ENCODE results near the gene TUBB.

Gene TUBB

DNA sequence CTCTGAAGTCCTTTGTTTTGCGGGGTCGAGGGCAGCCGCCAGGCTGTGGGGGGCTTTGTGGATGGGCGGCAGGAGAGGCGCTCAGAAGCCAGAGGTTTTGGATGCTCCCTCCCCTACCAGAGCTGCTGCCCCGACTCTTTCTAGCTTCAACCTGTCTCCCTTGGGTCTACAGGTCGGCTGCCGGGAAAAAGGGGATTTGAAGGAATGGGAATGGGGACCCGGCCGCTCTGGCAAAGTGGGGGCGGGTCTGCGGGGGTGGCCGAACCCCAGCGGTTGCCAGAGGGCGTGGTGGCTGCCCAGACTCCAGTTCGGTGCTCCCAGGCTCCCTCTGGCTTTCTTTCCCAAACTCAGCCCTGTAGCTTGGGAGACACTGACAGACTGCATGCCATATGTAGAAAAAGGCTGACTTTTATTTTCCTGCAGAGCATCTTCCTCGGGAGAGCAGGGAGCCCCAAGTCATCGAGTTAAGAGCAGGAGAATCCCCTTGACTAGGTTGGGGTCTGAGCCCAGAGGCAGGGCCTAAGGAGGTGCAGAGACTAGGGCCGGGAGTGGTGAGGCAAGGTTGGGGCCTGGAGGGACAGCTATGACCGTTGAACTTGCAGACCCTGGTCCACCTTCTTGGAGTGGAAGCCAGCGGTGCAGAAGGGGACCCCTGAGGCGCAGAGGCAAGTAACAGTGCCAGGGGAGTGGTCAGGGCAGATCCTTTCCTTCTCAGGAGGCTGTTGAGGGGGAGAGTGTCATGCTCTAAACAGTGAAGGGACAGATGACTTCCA is 32.3 kb upstream of the TUBB start:
- DNase-seq (ENCODE audit: low read depth in 2 of 2, low spot score in 1 of 2), result no peak

- no peak for DNase-seq (ENCODE audit: low read depth in 2 of 2, low spot score in 1 of 2)
Observed at GRCh38 chr6:30688569-30688968, 31.6 kb upstream of the TUBB start.

DNA sequence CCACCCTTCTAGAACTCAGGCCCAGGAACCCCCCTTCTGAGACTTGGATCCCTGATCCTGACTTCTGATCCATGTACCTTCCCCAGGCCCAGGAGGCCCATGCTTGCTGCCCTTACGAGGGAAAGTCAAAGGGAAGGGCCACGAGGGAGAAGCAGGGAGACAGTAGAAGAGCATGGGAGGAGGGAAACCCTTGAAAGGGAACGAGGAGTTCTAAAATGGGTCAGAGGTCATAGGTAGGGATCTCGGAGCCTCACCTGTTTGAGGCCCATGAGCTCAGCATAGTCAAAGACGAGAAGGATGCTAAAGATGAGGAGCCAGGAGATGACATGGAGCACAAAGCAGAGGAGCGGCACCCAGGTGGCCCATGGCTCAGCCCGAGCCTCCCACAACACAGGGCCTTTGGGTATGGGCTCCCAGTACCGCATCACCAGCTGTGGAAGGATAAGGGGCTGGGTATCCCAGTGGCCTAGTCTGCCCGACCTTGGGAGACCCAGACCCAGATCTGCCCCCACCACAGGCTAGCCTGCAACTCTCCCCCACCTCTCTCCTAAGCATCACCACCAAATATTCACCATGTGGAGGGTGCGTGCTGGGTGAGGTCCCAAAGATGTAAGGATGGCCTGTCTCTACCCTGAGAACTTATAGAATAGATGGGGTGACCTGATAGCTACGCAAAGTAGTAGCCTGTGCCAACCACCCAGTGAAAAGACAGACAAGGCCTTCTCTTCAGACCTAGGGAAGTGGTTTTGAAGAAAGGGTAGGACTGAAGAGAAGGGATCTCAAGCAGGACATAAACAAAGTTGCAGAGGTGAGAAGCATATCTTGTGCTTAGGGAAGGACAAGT is 30.9 kb upstream of the TUBB start:
- DNase-seq (ENCODE audit: low read depth in 2 of 2, low spot score in 1 of 2), result no peak

DNA sequence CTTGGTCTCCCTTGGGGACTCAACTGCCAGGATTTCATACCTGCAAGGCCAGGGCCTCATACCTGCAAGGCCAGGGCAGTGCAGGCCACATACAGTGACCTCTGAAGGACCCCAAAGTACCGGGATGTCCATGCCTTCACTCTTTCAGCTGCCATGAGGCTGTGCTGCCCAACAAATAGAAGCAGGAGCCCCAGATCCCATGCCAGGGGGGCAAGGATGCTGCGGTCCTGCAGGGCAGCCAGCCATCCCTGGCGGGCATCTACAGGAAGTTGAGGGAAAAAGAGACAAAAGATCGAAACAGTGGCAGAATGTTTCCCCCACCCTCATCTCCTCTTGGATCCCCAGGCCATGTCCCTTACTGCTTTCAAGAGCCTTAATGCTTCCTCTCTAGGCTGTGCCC is 30.2 kb upstream of the TUBB start:
- DNase-seq (ENCODE audit: low read depth in 2 of 2, low spot score in 1 of 2), result no peak

- peak in 1 of 2 donors; percentile 46 for DNase-seq (ENCODE audit: low read depth in 2 of 2, low spot score in 1 of 2)
Observed at GRCh38 chr6:30690403-30691207, 29.5 kb upstream of the TUBB start, which contains the start of gene NRM. Gene NRM (minus strand): TSS chr6:30690984. CDS start chr6:30690974, 10 bp downstream.

- DNase-seq (ENCODE audit: low read depth in 2 of 2, low spot score in 1 of 2), result no peak
Observed at GRCh38 chr6:30691208-30691847, 28.8 kb upstream of the TUBB start.

DNA sequence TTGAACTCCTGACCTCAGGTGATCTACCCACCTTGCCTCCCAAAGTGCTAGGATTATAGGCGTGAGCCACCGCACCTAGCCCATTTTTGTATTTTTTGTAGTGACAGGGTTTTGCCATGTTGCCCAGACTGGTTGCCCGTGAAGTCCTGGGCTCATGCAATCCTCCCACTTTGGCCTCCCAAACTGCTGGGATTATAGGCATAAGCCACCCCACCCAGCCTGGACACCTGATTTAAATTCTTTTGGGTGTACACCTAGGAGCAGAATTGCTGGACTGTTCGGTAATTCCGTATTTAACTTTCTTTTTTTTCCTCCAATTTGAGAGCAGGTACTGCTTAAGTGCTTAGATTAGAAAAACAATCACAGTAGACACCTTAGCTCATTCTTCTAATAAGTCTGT is 23.7 kb upstream of the TUBB start:
- DNase-seq (ENCODE audit: low read depth in 2 of 2, low spot score in 1 of 2), result no peak

GRCh38 chr6:30700340-30700739 is 19.8 kb upstream of the TUBB start:
- no peak for DNase-seq (ENCODE audit: low read depth in 2 of 2, low spot score in 1 of 2)

DNA sequence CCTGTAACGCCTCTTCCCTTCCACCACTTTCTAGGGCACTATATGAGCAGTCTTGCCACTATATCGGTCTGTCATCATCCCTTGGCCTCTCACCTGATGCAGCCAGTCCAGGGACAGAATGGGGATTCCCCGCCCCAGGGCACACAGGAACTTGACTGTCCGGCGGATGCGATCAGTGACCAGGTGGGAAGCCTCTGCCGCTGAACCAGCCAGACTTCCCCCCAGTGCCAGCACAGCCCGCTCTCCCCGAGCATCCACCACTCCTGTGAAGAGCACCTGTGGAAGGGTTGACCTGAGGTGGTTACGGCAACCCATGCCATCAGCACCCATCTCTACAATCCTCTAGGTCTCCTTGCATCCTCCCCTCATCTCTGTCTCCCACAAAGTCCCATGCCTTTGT is 17.1 kb upstream of the TUBB start:
- DNase-seq (ENCODE audit: low read depth in 2 of 2, low spot score in 1 of 2), result no peak

- no peak for DNase-seq (ENCODE audit: low read depth in 2 of 2, low spot score in 1 of 2)
Observed at GRCh38 chr6:30703821-30704220, 16.3 kb upstream of the TUBB start.

DNA sequence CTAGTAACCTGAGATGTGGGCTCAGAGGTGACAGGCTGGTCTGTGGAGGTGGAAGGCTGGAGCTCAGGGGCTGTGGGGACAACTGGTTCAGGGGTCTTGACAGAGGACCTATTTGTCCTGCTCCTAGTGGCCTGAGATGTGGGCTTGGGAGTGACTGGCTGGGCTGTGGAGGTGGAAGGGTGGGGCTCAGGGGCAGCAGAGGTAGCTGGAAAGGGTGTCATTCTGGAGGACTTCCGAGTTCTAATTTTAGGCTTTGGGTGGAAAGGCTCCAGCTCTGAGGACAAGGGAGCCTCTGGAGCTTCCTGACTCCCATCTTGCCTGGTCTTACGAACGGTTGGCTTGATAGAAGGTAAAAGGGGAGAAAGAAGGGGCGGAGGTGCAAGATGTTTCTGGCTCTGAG is 14.5 kb upstream of the TUBB start:
- DNase-seq (ENCODE audit: low read depth in 2 of 2, low spot score in 1 of 2), result no peak

DNA sequence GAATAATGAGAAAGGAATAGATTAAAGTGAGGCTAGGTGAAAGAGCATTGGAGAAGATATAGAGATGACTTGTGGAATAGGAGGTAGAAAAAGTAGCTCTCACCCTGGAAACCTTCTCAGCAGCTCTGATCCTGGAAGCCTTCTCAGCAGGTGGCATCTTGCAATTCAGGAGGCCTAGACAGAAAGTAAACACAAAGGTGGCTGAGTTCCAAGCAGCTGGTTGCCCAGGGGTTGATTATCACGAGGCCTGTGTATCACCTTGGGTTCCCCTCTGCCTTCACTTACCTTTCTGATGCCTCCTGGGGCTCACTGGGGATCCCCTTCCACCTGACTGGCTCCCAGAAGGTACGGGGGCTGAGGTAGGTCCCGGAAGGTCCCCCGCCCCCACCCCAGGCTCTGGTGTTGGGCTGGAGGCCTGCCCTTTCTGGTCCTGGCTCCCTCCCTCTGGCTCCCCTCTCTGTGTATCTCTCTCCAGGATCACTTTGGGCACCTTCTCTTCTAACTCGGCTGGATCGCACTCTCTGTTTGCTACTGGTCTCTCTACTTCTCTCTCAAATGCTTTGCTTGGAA is 12.8 kb upstream of the TUBB start:
- no peak for DNase-seq (ENCODE audit: low read depth in 2 of 2, low spot score in 1 of 2)

DNA sequence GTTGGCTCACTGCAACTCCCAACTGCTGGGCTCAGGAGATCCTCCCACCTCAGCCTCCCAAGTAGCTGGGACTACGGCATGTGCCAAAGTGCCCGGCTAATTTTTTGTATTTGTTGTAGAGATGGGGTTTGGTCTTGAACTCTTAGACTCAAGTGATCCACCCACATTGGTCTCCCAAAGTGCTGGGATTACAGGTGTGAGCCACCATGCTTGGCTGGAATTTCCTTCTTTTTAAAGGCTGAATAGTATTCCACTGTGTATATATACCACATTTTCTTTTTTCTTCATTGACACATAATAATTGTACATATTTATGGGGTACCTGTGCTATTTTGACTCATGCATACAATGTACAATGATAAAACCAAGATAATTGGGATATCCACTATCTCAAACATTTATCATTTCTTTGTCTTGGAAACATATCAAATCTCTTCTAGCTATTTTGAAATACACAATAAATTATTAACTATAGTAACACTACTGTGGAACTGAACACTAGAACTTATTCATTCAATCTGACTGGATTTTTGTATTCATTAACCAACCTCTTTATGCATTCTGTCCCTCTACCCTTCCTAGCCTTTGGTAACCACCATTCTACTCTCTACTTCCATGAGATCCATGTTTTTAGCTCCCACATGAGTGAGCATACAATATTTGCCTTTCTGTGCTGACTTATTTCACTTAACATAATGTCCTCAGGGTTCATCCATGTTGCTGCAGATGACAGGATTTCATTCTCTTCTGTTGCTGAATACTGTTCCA is 10.9 kb upstream of the TUBB start:
- DNase-seq (ENCODE audit: low read depth in 2 of 2, low spot score in 1 of 2), result no peak

- no peak for DNase-seq (ENCODE audit: low read depth in 2 of 2, low spot score in 1 of 2)
Observed at GRCh38 chr6:30711758-30712380, 8.3 kb upstream of the TUBB start.

- DNase-seq (ENCODE audit: low read depth in 2 of 2, low spot score in 1 of 2), result no peak
Observed at GRCh38 chr6:30712441-30712945, 7.7 kb upstream of the TUBB start.

GRCh38 chr6:30714263-30714662 is 5.9 kb upstream of the TUBB start:
- no peak for DNase-seq (ENCODE audit: low read depth in 2 of 2, low spot score in 1 of 2)

DNA sequence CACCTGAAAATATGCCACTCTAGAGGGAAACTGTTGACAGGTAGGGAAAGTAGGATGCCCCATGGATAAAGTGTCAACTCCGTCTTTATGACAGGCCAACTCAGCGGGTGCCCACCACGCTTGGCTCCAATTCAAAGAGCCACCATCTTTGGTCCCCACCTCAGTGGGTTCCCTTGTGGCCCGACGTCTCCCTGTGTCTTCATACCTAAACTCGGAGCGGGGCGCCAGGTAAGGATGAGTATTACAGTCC is 3.3 kb upstream of the TUBB start:
- DNase-seq (ENCODE audit: low read depth in 2 of 2, low spot score in 1 of 2), result no peak

GRCh38 chr6:30717129-30717844 is 2.9 kb upstream of the TUBB start, which contains the start of gene MDC1:
Gene MDC1 (minus strand): TSS chr6:30717281. CDS start chr6:30715175, 2,106 bp downstream.
- DNase-seq (ENCODE audit: low read depth in 2 of 2, low spot score in 1 of 2), result peak; percentile 97 to 98
